Measurements from ENCODE around the gene C1orf159. TPM values are rescaled to one million over a fixed set of nuclear protein-coding genes. Genes with fewer than 3 reads are reported as not detected.

C1orf159 gene
- total RNA-seq, 1 donor from 2014 or later: 8.0 TPM

GRCh38 chr1:1062348-1063163, 53.3 kb downstream of the C1orf159 start:
- Mint-ChIP-seq H3K9me3 (no peaks in the 10 kb centered on the region), H3K27ac (no peak overlapping the region), H3K4me1 (peaks cover 23% of the 10 kb centered on the region), H3K27me3 (ENCODE audit: insufficient read depth, low read depth) (peaks cover 21% of the 10 kb centered on the region), H3K36me3 (no peaks in the 10 kb centered on the region), H3K4me3 (peak overlapping the region; percentile 46)
- Histone ChIP-seq H3F3A (ENCODE audit: low read depth) (peaks cover 22% of the 10 kb centered on the region), H3K79me2 (ENCODE audit: low read depth) (no peaks in the 10 kb centered on the region), H3K27ac (no peak overlapping the region), H3K9me3 (ENCODE audit: low read depth) (no peaks in the 10 kb centered on the region), H3K4me3 (no peak overlapping the region), H3K4me1 (peaks cover 17% of the 10 kb centered on the region), H3K4me2 (peak overlapping the region; percentile 10), H3K36me3 (no peaks in the 10 kb centered on the region), H3K27me3 (peaks cover 96% of the 10 kb centered on the region), H3K9ac (no peak overlapping the region), H4K20me1 (ENCODE audit: low read depth) (peaks cover 31% of the 10 kb centered on the region), H2AFZ (replicated peaks) (no peak overlapping the region)
- DNase-seq (ENCODE audit: low spot score): peak; percentile 40
- TF ChIP-seq EZH2phosphoT487 (IDR thresholded peaks at IDR 0.05): no peak
- no peak for TF ChIP-seq CTCF (IDR thresholded peaks at IDR 0.05)
- TF ChIP-seq EZH2 (IDR thresholded peaks at IDR 0.05): no peak

GRCh38 chr1:1061682-1062345, 54.1 kb downstream of the C1orf159 start:
- DNase-seq (ENCODE audit: low spot score): peak; percentile 18
- Histone ChIP-seq H3K9me3 (ENCODE audit: low read depth) (no peaks in the 10 kb centered on the region), H3K27me3 (peaks cover 96% of the 10 kb centered on the region), H3F3A (ENCODE audit: low read depth) (peaks cover 21% of the 10 kb centered on the region), H4K20me1 (ENCODE audit: low read depth) (peaks cover 29% of the 10 kb centered on the region), H3K27ac (no peak overlapping the region), H3K36me3 (no peaks in the 10 kb centered on the region), H3K79me2 (ENCODE audit: low read depth) (no peaks in the 10 kb centered on the region), H3K4me1 (peaks cover 17% of the 10 kb centered on the region), H3K4me2 (no peak overlapping the region), H3K4me3 (no peak overlapping the region), H2AFZ (replicated peaks) (no peak overlapping the region), H3K9ac (no peak overlapping the region)
- no peaks in the 10 kb centered on the region for H3K9me3 Mint-ChIP-seq
- no peak for TF ChIP-seq EZH2 (IDR thresholded peaks at IDR 0.05)
- no peak for TF ChIP-seq EZH2phosphoT487 (IDR thresholded peaks at IDR 0.05)
- no peak for TF ChIP-seq CTCF (IDR thresholded peaks at IDR 0.05)
- peaks cover 23% of the 10 kb centered on the region for H3K4me1 Mint-ChIP-seq
- no peak overlapping the region for H3K27ac Mint-ChIP-seq
- no peaks in the 10 kb centered on the region for H3K36me3 Mint-ChIP-seq
- peaks cover 25% of the 10 kb centered on the region for H3K27me3 Mint-ChIP-seq (ENCODE audit: insufficient read depth, low read depth)
- peak overlapping the region; percentile 53 for H3K4me3 Mint-ChIP-seq

- DNase-seq (ENCODE audit: low spot score): no peak
- H3K9me3 Mint-ChIP-seq: no peaks in the 10 kb centered on the region
- H3K4me1 Mint-ChIP-seq: peaks cover 20% of the 10 kb centered on the region
- peaks cover 17% of the 10 kb centered on the region for H3K4me1 ChIP-seq
- H3K4me2 ChIP-seq: peak overlapping the region; percentile 80
- H4K20me1 ChIP-seq (ENCODE audit: low read depth): peaks cover 29% of the 10 kb centered on the region
- H3K27me3 ChIP-seq: peaks cover 84% of the 10 kb centered on the region
- peak overlapping the region; percentile 76 for H3K4me3 Mint-ChIP-seq
- peaks cover 26% of the 10 kb centered on the region for H3K27me3 Mint-ChIP-seq (ENCODE audit: insufficient read depth, low read depth)
- no peak overlapping the region for H3K27ac ChIP-seq
- no peaks in the 10 kb centered on the region for H3K79me2 ChIP-seq (ENCODE audit: low read depth)
- peaks cover 3% of the 10 kb centered on the region for H3K36me3 Mint-ChIP-seq
- H3K4me3 ChIP-seq: peak overlapping the region; percentile 58
- no peak overlapping the region for H2AFZ ChIP-seq (replicated peaks)
- TF ChIP-seq CTCF (IDR thresholded peaks at IDR 0.05) (no peak), EZH2phosphoT487 (IDR thresholded peaks at IDR 0.05) (no peak), EZH2 (IDR thresholded peaks at IDR 0.05) (no peak)
- H3K9me3 ChIP-seq (ENCODE audit: low read depth): no peaks in the 10 kb centered on the region
- no peak overlapping the region for H3K9ac ChIP-seq
- H3F3A ChIP-seq (ENCODE audit: low read depth): peaks cover 9% of the 10 kb centered on the region
- H3K36me3 ChIP-seq: no peaks in the 10 kb centered on the region
- no peak overlapping the region for H3K27ac Mint-ChIP-seq
These were observed 55.4 kb downstream of the C1orf159 start for GRCh38 chr1:1060281-1061000.

Data from neural progenitor cell (in vitro differentiated cells).